Measurements from ENCODE around the gene SEMA4A. TPM values are rescaled to one million over a fixed set of nuclear protein-coding genes. Genes with fewer than 3 reads are reported as not detected.

The SEMA4A gene
- 5.1 and 11.6 TPM in 2 replicates for total RNA-seq (2014; rRNA removed; shearing (Covaris generic))

- peak; percentile 91 for DNase-seq (ENCODE audit: low spot score)
Measured at GRCh38 chr1:156153362-156153761, at the start of gene SEMA4A. SEMA4A (plus strand) TSS chr1:156153585; CDS start chr1:156154579, 994 bp downstream.

- peak; percentile 93 for DNase-seq (ENCODE audit: low spot score)
Measured at GRCh38 chr1:156104065-156104810, 49.1 kb upstream of the SEMA4A start.

- DNase-seq (ENCODE audit: low spot score): peak; percentile 78
Measured at GRCh38 chr1:156104861-156105832, 48.2 kb upstream of the SEMA4A start.

GRCh38 chr1:156106624-156107488 lies 46.5 kb upstream of the SEMA4A start:
- peak; percentile 55 for DNase-seq (ENCODE audit: low spot score)

GRCh38 chr1:156108057-156108456 lies 45.3 kb upstream of the SEMA4A start:
- no peak for DNase-seq (ENCODE audit: low spot score)

GRCh38 chr1:156108664-156109241 lies 44.6 kb upstream of the SEMA4A start:
- no peak for DNase-seq (ENCODE audit: low spot score)

- DNase-seq (ENCODE audit: low spot score): no peak
Measured at GRCh38 chr1:156110252-156110651, 43.1 kb upstream of the SEMA4A start.

GRCh38 chr1:156111355-156111962 lies 41.9 kb upstream of the SEMA4A start:
- no peak for DNase-seq (ENCODE audit: low spot score)

- no peak for DNase-seq (ENCODE audit: low spot score)
Measured at GRCh38 chr1:156112276-156113137, 40.9 kb upstream of the SEMA4A start.

GRCh38 chr1:156113282-156113950 lies 40.0 kb upstream of the SEMA4A start:
- DNase-seq (ENCODE audit: low spot score): no peak

GRCh38 chr1:156114101-156114918 lies 39.1 kb upstream of the SEMA4A start, which contains the start of gene LMNA:
LMNA (plus strand) TSS chr1:156114711; CDS start chr1:156114919, 208 bp downstream.
- peak; percentile 96 for DNase-seq (ENCODE audit: low spot score)

- no peak for DNase-seq (ENCODE audit: low spot score)
Measured at GRCh38 chr1:156114919-156115513, 38.4 kb upstream of the SEMA4A start.

- DNase-seq (ENCODE audit: low spot score): peak; percentile 87
Measured at GRCh38 chr1:156115514-156116374, 37.6 kb upstream of the SEMA4A start.

GRCh38 chr1:156116731-156117130 lies 36.7 kb upstream of the SEMA4A start:
- DNase-seq (ENCODE audit: low spot score): peak; percentile 50

- no peak for DNase-seq (ENCODE audit: low spot score)
Measured at GRCh38 chr1:156117414-156118176, 35.8 kb upstream of the SEMA4A start.

All from HT-29 (cell line).